ENCODE measurements around the gene SEC23IP. TPM values are rescaled to one million over a fixed set of nuclear protein-coding genes. Genes with fewer than 3 reads are reported as not detected.

Gene SEC23IP
- total RNA-seq, 1 experiment from 2014 or later: 9.8 TPM

DNA sequence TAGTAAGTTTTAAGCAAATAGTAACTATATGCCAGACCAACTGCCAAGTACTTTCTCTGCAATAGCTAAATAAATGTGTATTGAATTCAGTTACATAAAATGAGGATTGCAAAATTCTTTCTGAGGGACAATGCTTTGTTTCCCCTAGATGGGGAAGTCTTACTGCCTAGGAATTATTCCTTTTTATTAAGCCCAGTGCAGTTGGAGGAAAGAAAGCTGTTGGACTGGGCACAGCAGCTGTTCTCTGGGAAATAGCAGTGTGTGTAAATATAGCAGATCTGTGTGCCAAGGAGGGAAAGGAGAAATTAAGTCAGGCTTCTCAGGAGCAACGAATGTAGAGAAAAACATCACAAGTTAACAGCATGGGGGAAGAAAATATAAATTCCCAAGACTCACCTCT, 77.1 kb downstream of the SEC23IP start:
- Histone ChIP-seq H3K9me3 (0 out of 2 replicates have a peak, but pooled peaks cover 6% of the 10 kb centered on the region), H3K4me3 (no peak overlapping the region), H3K27me3 (no peaks in the 10 kb centered on the region), H3K36me3 (no peaks in the 10 kb centered on the region)
- no peak for DNase-seq

DNA sequence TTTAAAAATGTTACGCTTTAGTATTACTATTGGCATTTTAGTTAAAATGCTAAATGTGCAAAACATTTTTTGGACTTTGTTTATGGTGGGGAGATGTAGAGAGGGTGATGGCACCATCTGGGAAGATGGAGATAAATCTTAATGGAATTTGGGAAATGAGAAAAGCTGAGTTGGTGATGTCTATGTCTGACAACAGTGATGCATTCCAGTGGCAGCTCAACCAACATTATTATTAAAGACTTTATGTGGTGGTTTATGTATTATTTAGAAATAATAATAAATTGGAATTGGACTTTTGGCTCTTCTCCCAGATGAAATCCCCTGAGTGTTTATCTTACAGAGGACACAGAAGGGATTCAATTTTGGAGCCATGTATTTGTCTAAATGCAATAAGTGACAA, 77.6 kb downstream of the SEC23IP start:
- Histone ChIP-seq H3K9me3 (0 out of 2 replicates have a peak, but pooled peaks cover 6% of the 10 kb centered on the region), H3K27me3 (no peaks in the 10 kb centered on the region), H3K4me3 (no peak overlapping the region), H3K36me3 (no peaks in the 10 kb centered on the region)
- DNase-seq: no peak

DNA sequence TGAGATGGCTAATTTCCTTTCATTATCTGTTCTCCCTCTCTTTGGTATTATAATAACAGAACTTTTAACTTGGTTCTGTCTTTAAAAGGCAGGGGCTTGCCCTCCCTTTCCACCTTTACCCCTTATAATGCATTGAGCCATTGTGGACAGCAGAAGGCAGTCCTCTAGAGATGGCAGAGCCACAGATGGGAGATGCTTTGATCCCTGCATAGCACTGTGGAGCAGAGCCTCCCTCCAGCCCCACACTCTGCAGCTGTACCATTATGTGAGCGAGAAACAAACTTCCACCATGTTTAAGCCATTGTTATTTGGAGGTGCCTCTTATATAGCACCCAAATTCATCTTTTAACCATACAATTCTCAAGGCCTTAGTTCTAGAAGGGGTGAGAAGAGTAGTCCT, 78.4 kb downstream of the SEC23IP start:
- no peak for DNase-seq
- Histone ChIP-seq H3K9me3 (0 out of 2 replicates have a peak, but pooled peaks cover 6% of the 10 kb centered on the region), H3K36me3 (no peaks in the 10 kb centered on the region), H3K4me3 (no peak overlapping the region), H3K27me3 (no peaks in the 10 kb centered on the region)

DNA sequence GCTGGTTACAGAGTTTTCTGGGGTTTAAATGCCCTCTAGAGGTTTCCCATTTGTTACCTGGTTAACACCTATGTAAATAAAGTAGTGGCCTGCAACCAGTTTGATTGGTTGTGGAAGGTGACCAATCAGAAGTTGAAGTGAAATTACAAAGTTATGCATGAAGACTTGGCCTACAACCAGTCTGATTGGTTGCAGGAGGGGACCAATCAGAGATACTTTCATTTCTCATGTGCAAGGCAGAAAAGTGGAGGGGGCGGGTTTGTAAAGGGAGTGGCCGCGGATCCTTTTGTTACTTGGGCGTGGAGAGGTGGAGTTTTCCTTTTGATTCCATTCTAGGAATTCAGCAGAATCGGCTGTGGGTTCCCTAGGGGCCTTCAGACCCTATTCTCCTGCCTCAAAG, 80.8 kb downstream of the SEC23IP start:
- H3K9me3 ChIP-seq: no peaks in the 10 kb centered on the region
- H3K27me3 ChIP-seq: no peaks in the 10 kb centered on the region
- DNase-seq: no peak
- H3K4me3 ChIP-seq: no peak overlapping the region
- no peaks in the 10 kb centered on the region for H3K36me3 ChIP-seq

DNA sequence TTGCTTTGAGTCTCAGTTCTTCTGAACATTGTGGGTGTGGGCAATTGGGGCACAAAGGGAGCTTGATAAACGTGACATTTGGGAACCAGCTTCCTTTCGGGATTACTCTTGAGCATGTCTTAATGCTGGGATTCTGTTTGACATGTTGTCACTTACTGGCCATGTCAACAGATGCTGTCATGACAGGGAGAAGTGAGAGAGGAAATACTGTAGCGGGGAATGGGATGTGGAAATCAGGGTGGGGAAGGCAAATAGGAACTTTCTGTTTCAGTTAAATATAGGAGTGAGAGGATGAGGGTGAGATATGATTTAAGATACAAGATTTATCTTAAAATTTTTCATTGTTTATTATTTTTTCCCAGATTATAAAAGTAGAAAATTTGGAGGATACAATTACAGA, 83.9 kb downstream of the SEC23IP start:
- Histone ChIP-seq H3K36me3 (no peaks in the 10 kb centered on the region), H3K27me3 (no peaks in the 10 kb centered on the region), H3K9me3 (no peaks in the 10 kb centered on the region), H3K4me3 (no peak overlapping the region)
- no peak for DNase-seq

DNA sequence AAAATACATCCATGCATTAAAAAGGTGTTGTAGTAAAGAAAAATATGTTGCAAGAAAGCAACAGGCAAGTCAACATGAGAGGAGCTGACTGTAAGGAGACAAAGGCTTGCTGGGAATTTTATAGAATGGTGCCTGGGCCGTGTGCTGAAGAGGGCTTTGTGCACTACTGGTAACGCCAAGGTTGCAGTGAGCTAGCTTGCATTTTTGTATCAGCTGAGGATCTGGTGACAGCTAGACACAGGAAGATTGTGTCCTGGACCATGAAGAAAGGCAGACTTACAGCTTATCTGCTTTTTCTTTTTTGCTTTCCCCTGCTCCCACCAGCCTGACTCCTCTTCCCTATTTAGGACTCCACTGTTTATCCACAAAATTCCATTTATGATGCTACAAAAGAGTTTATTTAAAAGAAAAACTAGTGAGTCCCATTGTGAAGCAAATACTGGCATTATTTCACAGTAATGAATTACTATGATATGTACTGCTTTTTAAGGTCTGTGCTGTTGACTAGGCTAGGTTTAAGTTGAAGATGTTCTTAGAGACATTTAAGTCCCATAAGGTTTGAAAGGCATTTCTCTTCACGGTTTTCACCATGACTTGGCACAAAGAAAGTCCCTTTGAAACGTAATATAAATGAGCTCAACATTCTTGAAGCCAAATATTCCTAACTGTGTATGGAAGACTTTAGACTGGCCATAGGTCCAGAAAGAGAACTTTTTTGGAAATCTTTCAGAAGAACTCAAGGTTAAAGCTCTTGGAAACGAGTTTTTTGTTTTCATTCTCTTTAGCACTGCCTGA, 88.6 kb downstream of the SEC23IP start:
- Histone ChIP-seq H3K9me3 (no peaks in the 10 kb centered on the region), H3K27me3 (no peaks in the 10 kb centered on the region), H3K36me3 (no peaks in the 10 kb centered on the region), H3K4me3 (no peak overlapping the region)
- no peak for DNase-seq

DNA sequence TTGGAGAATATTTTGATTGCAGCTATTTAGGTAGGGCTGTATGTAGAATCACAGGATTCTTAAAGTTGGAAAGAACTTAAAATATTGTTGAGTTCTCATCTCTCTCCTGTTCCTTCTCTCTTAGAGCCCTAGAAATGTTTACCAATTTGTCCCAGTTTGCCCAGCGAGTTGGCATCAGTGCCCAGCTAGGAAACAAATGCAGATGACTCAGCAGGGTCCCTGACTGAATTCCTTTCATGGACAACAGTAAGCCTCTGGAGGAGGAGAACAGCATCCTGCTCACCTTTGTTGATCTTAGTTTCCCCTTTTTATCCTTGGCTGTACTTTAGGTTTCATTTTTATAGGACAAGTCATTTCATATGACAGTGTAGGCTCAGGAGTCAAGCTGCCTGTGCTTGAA, 89.3 kb downstream of the SEC23IP start:
- H3K36me3 ChIP-seq: no peaks in the 10 kb centered on the region
- H3K27me3 ChIP-seq: no peaks in the 10 kb centered on the region
- no peaks in the 10 kb centered on the region for H3K9me3 ChIP-seq
- DNase-seq: peak; percentile 64
- no peak overlapping the region for H3K4me3 ChIP-seq

DNA sequence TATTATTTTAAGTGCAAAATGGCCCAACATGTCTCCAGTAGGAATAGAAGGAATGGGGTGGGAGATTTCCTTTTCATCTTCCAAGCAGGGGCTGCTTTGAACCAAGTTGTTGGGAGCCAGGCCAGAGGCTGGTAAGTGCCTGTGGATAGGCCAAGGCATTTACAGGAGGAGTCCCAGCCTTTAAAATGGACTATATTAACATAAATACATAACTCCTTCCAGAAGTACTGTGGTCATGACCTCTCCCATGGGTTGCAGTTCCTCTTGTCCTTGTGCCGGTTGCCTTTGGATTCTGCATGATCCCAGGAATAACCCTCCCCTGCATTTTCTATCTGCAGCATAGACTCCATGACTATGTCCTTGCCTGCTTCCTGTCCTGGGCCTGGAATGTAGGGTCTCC, 95.8 kb downstream of the SEC23IP start:
- no peak for DNase-seq
- no peak overlapping the region for H3K4me3 ChIP-seq
- H3K27me3 ChIP-seq: no peaks in the 10 kb centered on the region; the same call in 1 of the 2 replicates
- no peaks in the 10 kb centered on the region for H3K9me3 ChIP-seq
- no peaks in the 10 kb centered on the region for H3K36me3 ChIP-seq

DNA sequence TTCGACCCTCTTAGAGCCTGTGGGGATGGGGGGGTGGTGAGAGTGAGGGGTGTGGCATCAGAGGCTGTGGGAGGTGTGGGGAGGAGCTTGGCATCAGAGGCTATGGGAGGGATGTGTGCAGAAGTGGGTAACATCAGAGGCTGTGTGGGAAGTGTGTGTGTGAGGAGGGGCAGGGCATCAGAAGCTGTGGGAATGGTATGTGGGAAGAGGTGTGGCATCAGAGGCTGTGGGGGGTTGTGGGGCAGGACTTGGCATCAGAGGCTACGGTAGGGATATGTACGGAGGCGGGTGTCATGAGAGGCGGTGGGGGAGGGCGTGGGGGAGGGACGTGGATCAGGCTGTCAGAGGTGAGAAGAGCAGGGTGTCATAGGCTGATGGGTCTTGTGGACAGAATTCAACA, 97.4 kb downstream of the SEC23IP start:
- no peaks in the 10 kb centered on the region for H3K36me3 ChIP-seq
- H3K9me3 ChIP-seq: no peaks in the 10 kb centered on the region
- DNase-seq: no peak
- no peak overlapping the region for H3K4me3 ChIP-seq
- H3K27me3 ChIP-seq: no peaks in the 10 kb centered on the region; the same call in 1 of the 2 replicates

DNA sequence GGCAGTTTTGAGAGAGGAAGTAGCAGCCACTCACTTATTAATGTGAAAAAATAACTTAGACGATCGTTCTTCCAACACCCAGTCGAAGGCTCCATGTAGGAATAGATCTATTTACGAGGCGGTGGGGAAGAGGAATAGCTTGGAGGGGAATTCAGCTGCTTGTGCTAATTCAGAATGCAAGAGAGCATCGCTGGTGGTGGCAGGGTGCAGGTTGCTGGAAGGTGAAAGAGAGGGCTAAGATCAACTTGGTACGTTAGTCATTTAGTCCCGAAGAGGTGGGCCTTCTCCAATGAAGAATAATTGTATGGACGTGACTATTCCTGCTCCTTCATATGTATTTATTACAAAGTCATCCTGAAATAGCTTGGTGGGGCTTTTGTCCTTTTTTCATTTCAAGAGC, 98.5 kb downstream of the SEC23IP start:
- Histone ChIP-seq H3K4me3 (no peak overlapping the region), H3K36me3 (no peaks in the 10 kb centered on the region), H3K27me3 (no peaks in the 10 kb centered on the region; the same call in 1 of the 2 replicates), H3K9me3 (peaks cover 4% of the 10 kb centered on the region)
- no peak for DNase-seq

DNA sequence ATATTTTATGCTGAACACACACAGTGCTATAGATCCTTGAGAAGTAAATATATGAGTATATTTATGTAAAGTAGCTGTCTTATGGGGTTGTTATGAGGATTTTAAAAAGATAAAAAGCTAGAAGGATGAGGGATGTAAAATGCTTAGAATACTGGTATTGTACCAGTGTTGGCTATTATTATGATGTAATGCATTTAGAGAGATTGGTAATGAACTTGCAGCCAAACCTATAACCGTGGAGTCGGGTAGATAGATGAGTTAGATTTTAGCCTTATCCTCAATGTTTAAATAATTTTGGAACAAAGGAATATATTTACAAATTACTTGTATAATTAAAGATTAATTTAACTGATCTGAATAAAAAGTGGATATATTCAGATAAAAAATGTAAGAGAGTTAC, 99.3 kb downstream of the SEC23IP start:
- no peak overlapping the region for H3K4me3 ChIP-seq
- DNase-seq: no peak

More for the DNA sequence above, 99.3 kb downstream of the SEC23IP start:
- H3K27me3 ChIP-seq: no peaks in the 10 kb centered on the region; the same call in 1 of the 2 replicates
- H3K9me3 ChIP-seq: peaks cover 4% of the 10 kb centered on the region
- no peaks in the 10 kb centered on the region for H3K36me3 ChIP-seq

Other genes with a start within 250 kb of the SEC23IP start
- 26.9 and 31.9 TPM in 2 replicates for gene BAG3, start 241.3 kb upstream of the SEC23IP start, total RNA-seq (2014; rRNA removed; shearing (Covaris generic); ENCODE audit: low replicate concordance)
- gene INPP5F, start 166.7 kb upstream of the SEC23IP start, total RNA-seq (2014; rRNA removed; shearing (Covaris generic); ENCODE audit: low replicate concordance): 7.1 and 10.1 TPM in 2 replicates
- 46.3 and 53.0 TPM in 2 replicates for gene MCMBP, start 19.9 kb upstream of the SEC23IP start, total RNA-seq (2014; rRNA removed; shearing (Covaris generic); ENCODE audit: low replicate concordance)

All from MG63 (cell line).